SKM-1 treated with dmso at 0.1 percent for 144 hours (cell line): ENCODE measurements around the gene KIAA1217.

ENCODE experiments used
- DNase-seq: peaks from one replicate; lab custom pipeline; 2025; ENCODE audit not compliant: unreplicated experiment; lab: John Stamatoyannopoulos, UW

The KIAA1217 gene

DNA sequence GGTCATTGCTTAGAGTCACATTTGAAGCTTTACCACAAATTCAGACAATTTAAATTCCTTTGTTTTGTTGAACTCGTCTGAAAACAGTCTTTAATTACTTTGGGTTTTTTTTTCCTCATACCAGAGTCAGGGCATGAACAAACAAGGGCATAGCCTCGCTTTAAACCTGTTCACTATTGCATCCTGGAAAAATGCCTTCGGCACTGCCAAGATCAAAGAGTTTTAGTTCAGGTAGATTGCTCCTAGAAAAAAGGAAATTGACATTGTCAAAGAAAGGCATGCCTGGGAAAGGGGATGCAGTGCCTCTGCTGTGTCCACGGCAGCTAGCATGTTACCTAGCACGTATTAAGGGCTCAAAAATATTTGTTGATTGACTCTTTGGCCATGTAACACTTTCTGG is 279.7 kb downstream of the KIAA1217 start:
- no peak for DNase-seq

DNA sequence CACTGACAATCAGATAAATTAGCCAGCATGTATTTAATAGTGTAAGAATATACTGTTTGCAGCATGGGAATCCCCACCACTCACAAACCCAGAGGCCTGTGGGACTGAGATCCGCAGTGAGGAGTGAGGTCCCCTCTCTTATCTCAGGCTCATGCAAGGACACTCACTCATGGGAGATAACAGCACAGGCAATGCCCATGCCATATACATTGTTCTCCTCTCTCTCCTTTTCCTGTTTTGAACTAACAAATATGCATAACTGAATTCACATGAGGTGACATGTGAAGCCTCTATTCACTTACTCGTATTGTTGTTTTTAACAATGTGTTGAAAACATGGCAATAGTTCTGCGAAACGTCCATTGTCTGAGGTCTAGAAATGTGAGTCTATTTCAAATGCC is 284.2 kb downstream of the KIAA1217 start:
- DNase-seq, result no peak

DNA sequence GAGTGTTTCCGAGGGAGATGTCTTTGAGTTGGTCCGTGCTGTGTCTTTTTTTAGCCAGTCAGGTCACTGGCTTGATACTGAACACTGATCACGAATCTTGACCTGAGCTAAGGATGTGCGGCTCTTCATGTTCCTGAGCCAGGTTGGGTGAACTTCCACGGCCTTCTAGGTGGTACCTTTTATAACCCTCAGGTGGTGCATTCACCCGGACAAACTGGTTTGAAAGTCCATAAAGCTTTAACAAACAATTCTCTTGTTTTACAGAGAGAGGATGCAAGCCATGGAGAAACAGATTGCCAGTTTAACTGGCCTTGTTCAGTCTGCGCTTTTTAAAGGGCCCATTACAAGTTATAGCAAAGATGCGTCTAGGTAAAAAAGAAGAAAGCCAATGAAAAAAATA is 285.3 kb downstream of the KIAA1217 start:
- no peak for DNase-seq

- no peak for DNase-seq
These were observed 285.8 kb downstream of the KIAA1217 start for GRCh38 chr10:24494777-24495176.

DNA sequence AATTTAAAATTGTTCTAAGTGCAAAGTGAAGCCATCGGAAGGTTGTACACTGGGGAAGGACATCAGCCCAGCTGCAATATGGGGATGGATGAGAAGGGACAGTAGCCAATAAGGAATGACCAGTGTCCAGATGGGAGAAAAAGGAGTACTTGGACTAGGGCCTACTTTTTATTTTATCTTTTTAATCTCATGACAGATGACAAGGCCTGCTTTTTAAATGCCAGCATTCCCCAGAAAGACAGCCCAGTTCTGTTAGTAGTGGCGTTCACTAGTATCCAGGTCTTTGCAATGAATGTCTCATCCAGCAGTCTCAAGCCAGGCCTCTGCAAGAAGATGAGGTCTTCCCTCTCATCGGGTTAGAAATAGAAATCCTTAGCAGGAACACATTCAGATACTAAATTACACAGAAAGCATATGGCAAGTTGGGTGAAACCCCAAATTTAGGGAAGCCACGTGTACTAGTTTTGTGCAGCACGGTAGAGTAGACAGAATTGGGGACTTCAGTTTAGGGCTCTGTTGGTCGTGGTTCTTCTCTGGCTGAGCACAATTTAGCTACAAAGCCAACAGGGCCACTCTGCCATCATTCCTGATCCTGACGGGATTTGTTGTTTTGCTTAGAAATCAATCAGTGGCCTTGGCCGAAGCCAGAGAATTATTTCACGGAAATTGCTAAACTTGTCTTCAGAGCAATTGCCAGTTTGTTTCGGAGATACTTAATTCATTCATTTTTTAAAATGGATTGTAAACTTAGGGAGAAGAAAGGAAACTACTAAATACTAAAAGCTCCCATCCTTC is 286.9 kb downstream of the KIAA1217 start:
- no peak for DNase-seq

GRCh38 chr10:24496906-24497305 is 288.0 kb downstream of the KIAA1217 start:
- DNase-seq, result no peak

DNA sequence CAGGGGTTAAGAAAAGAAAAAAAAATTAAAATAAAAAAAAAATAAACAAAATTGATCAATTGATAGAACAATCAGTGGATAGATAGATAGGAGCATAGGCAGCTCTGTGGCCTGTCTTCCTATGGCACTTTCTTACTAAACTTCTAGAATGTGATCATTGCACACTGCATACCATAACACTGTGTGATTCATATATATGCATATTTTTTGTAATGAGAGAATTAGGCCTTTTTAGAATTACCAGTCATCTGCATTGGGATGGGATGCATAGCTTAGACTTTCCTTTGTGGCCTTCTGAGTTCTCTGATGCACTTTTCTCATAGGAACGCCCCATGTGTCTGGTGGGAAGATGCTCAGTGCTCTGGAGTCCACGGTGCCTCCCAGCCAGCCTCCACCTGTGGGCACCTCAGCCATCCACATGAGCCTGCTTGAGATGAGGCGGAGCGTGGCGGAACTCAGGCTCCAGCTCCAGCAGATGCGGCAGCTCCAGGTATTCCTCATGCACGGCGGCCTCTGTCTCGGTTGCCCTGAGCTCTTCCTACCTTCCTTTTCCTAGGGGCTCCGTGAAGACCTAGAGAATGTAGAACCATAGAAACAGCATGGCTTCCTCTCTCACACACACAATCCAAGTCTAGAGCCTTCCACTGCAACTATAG is 292.2 kb downstream of the KIAA1217 start:
- no peak for DNase-seq

GRCh38 chr10:24502006-24502405 is 293.1 kb downstream of the KIAA1217 start:
- no peak for DNase-seq

DNA sequence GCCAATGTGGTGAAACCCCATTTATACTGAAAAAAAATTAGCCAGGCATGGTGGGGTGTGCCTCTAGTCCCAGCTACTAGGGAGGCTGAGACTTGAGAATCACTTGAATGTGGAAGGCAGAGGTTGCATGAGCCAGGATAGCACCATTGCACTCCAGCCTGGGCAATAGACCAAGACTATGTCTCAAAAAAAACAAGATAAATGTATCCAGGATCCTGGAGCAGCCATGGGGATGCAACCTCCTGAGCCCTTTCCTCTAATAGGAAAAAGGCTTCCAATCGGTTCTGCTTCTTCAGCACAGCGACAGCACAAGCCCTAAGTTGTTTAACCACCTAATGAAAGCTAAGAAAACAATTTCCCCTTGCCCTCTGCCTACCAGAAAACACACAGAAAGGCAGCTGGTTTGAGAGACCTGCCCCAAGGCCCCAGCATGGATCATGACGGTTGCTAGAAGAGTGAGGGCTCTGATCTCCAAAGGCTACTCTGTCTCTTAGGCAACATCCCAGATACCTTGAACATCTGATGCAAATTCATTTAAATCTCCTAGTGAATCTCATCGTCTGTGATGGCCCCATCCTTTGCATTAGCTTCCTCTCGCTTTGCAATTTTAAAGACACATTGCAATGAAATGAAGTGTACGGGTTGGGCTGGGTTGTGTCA is 294.0 kb downstream of the KIAA1217 start:
- DNase-seq, result no peak

DNA sequence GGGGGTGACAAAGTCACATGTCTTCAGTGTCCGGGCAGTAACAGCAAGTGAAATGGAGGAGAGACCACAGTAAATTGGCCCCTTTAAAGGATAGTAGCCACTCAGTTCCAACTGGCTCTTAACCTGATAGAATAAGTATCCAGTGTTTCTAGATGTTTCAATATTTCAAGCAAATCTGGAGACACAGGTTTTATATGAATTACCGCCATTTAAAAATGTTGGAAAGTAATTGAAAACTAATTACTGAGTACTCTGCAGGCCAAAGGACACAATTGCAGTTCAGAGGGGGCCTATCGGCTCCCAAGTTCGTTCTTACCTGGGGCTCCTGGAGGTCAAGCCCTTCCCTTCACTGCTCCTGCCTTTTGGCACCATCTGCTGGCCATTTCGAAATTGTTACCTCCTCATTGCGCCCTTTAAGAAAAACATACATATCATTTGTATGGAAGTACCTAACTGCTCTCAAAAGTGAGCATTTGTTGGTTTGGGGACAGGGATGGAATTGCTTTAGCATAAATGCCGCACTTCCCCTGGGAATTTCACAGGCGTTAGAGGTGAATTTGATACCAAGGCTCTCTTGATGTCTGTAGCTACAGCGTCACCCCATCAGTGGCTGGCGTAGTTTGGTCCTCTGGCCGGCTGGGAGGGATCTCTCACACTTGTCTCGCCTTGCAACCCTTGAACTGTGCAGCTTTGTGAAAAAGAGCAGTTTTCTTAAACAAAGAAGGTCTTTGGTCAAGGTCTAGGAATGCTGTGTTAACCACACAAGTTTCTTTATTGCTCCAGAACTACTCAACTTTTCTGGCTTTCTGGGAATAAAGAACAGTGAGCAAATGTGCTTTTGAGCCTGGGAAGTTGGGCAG is 294.8 kb downstream of the KIAA1217 start:
- peak; percentile 18 for DNase-seq

DNA sequence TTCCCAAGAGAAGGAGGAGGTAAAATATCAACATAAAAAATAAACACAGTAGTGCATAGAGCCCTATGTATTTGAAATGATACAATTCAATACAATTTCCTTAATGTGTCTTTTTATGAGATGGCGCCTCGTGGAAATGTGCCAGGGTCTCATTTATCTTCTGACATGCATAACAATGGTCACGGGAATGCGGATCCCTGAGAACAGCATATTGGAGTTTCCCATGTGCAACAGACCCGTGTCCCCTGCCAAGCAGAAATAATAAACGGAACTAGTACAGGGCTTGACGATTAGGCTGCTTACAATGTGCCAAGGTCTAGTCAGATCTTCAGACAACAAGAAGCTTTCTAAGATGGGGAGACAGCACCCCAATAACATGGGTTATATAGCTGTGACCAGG is 296.8 kb downstream of the KIAA1217 start:
- no peak for DNase-seq

GRCh38 chr10:24513155-24513554 is 304.2 kb downstream of the KIAA1217 start:
- DNase-seq, result no peak

DNA sequence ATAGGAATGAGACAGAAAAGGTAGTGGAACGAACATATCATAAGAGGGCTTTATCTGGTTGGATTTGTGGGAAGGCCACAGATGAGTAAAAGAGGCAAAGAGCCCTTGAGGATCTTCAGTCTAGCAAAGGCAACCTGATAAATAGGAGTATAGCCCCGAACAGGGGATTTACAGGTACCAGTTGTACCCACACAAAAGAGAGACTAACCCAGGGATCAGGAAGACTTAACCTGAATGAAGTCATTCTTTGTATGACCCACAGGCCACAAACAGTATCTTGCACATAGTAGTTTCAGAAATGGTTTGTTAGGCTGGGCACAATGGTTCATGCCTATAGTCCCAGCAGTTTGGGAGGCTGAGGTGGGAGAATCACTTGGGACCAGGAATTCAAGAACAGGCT is 306.5 kb downstream of the KIAA1217 start:
- no peak for DNase-seq

DNA sequence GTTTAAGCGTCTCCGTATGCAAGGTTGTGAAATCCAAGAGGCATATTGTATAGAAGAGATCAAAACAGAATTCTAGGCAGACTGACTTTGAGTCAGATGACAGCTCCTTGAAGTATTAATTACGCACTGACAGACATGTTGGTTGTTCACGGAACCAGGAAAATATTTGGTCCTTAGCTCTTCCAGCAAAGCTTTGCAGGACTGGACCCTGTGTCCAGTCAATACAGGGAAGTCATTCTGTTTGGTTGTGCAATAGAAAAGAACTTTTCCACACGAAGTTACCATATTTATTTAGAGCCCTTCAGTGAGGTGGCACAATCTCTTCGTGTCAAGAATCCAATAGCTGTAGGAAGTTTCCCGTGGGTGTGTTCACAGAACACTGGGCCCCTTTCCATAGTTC is 309.5 kb downstream of the KIAA1217 start:
- no peak for DNase-seq

DNA sequence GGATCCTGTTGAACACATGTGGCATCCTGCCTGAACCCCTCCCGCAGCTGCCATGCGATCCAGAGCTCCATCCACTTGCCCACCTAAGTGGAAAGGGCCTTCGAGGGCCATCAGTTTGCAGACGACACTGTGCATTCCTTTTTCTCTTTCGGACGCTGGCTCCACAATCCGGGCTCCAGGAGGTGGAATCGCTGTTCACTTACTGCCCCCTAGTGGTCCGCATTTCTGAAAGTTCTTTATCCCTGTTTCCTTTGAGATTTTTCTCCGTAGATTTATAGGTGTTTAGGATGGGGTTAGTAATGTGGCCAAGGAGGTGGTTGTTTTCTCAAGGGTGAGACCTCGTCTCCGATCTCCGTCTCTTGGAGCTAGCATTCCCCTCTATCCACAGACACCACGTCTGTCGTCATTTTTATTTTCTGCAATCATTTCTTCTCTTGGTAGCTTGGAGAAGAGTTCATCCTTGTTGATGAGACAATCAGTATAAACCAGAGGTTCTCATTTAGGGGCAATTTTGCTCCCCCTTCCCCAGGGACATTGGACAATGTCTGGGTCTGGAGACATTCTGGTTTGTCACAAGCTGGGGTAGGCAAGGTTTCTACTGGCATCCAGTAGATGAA is 310.2 kb downstream of the KIAA1217 start:
- DNase-seq, result peak; percentile 2

DNA sequence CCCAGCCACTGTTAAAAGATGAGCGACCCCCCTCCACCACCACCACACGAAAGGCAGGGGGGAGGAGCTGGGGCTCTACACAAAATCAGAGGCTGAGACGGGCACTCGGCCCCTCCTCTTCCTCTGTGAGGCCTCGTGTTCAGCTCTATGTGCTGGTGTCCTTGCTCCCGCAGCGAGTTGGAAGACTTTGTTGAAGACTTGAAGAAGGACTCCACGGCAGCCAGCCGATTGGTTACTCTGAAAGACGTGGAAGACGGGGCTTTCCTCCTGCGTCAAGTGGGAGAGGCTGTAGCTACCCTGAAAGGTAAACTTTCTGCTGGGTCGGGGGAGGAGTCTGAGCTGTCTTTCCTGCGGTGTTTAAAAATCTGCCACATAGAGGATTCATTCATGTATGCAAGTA is 311.0 kb downstream of the KIAA1217 start:
- DNase-seq, result no peak

DNA sequence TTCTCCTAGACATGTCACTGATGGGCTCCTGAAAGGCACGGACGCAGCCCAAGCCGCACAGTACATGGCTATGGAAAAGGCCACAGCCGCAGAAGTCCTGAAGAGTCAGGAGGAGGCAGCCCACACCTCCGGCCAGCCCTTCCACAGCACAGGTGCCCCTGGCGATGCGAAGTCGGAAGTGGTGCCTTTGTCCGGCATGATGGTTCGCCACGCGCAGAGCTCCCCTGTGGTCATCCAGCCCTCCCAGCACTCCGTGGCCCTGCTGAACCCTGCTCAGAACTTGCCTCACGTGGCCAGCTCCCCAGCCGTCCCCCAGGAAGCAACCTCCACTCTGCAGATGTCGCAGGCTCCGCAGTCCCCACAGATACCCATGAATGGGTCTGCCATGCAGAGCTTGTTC is 315.4 kb downstream of the KIAA1217 start:
- DNase-seq, result no peak

- DNase-seq, result no peak
These were observed 317.2 kb downstream of the KIAA1217 start for GRCh38 chr10:24526085-24526649.

GRCh38 chr10:24528946-24529345 is 320.0 kb downstream of the KIAA1217 start:
- no peak for DNase-seq

- no peak for DNase-seq
These were observed 322.5 kb downstream of the KIAA1217 start for GRCh38 chr10:24531439-24531838.
